LNCAP (cell line): ENCODE measurements around the gene C10orf90.

Source experiments
- CTCF ChIP-seq: fragments of 450-650 bp; IDR thresholded peaks from 2 replicates; pipeline ENCODE4 v1.5.1; 2017; ENCODE audit warnings: mild to moderate bottlenecking

C10orf90 gene

GRCh38 chr10:126551202-126551601 is 119.3 kb downstream of the C10orf90 start:
- TF ChIP-seq CTCF = no peak

DNA sequence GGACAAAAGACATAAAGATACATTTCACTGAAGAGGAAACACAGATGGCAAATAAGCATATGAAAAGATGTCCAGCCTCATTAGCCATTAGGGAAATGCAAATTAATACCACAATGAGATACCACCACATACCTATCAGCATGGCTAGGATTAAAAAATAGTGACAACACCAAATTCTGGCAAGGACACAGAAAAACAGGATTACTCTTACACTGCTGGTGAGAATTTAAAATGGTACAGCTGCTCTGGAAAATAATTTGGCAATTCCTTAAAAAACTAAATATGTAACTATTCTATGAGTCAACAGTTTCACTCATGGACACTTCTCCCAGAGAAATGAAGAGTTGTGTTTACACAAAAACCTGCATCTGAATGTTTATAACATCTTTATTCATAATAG is 121.1 kb downstream of the C10orf90 start:
- TF ChIP-seq CTCF = no peak

GRCh38 chr10:126544565-126544964 is 125.9 kb downstream of the C10orf90 start:
- no peak for TF ChIP-seq CTCF

- TF ChIP-seq CTCF = no peak
Measured at GRCh38 chr10:126538439-126539135, 131.9 kb downstream of the C10orf90 start.

DNA sequence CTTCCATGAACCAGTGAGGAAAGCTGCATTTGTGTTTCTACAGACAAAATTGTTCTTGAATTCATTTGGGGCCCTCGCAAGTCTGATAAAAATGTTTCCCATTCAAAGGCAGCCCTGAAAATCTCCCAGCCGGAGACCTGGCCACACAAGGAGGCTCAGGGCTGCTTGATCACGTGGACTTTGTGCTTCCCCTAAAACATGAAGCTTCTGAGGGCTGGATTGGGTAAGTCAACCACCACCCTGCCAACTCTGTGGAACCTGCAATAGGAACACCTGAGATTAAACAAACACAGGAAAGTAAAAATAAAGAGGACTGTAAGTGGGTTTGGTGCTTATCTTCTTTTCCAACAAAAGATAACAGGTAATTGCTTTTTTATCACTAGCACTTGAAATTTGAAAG is 133.8 kb downstream of the C10orf90 start:
- no peak for TF ChIP-seq CTCF

GRCh38 chr10:126536148-126536547 is 134.3 kb downstream of the C10orf90 start:
- TF ChIP-seq CTCF = no peak

DNA sequence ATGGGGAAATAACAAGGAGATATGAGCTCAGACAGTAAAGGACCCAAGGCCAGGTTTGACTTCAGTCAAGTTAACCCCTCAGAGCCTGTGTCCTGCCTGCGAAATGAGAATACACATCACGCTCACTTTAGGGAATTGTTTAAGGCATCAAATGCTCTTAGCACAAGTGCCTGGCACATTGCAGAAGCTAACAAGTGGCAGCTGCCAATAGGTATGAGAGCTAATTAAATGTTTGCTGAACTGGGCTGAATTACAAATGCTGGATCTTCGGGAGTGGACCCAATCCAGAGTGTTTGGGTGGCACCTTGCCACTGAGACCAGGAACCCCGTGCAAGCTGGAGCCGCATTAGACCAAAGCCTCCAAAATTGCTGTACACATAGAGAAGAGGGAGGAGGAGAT is 136.8 kb downstream of the C10orf90 start:
- TF ChIP-seq CTCF = no peak

DNA sequence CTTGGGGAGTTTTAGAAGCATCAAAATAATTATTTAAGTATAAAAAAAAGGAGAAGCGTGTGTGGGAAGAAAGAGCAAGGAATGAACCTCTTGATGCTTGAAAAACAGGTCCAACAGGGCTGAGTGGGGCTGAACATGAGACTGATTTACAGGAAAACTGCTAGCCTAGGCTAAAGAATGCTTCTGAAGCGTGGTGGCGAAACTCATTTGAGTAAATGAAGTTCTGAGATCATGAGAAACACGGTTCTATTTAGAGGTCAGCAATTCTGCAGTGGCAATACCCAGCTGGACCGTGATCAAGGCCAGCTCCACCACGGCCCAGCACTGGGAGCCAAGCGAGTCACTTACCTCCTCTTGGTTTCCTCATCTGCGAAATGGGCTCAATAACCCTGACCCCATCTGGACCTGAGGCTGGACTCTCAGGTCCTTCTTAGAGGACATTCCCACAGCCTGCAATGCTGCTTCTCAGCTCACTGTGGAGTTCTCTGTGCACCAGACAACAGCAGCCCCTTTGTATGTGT is 142.1 kb downstream of the C10orf90 start:
- no peak for TF ChIP-seq CTCF
